RCC 7860 (cell line): ENCODE measurements around the gene STAU1.
"Not testable (repeated sequence)": the region's sequence is repeated elsewhere in the genome, so short reads cannot be mapped to it uniquely, and the experiment has no call there.

Experiments used
- DNase-seq: peaks from one replicate; pipeline ENCODE4 v3.0.0-alpha.2; 2015; ENCODE audit warnings: low spot score
- FAIRE-seq: peaks from 2 replicates; lab custom pipeline; 2012; peaks lifted over from hg19 to GRCh38; lab: Jason Lieb, UNC

The STAU1 gene

GRCh38 chr20:49167811-49168507 is 20.2 kb downstream of the STAU1 start:
- DNase-seq, result no peak
- no peak for FAIRE-seq

DNA sequence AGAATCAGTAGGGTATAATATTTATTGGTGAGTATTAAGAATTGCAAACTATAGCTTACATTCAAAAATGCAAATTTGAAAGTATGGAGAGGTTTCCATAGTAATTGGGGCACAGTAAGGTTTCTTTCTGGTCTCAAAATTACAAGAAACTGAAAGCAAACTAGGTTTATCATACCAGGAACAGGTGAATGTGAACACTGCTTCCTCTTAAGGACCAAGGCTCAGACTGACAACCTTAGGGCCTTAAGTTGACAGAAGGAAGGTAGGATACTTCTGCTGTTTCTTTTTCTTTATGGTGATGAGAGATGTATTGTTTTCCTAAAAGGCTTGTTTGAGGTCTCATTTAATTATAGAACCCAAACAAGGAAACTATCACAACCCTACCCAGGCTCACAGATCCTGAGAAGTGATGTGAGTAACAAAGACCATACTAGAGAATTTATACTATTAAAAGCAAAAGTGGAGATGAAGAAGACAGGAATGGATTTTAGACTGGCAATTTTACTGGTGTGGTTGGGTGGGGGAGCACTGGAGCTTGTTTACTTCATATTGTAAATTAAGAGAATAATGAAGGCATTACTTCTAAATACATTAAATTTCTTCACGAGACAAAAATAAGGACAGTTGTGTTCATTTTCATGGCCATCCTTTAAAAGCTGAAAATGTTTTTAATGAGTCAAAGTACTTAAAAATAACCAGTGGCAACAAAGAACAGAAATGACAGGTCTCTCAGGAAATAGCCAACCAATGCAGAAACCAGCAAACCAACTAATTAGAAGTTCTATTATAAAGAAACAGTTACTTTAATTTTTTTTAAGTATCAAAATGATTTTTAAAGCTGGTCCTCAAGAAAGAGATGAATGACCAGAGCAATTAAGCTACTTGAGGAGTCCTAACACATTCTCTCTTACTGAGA is 21.3 kb downstream of the STAU1 start:
- no peak for FAIRE-seq
- DNase-seq, result no peak

- FAIRE-seq, result no peak
- no peak for DNase-seq
These were observed 22.5 kb downstream of the STAU1 start for GRCh38 chr20:49165611-49166010.

- no peak for DNase-seq
- FAIRE-seq, result no peak
These were observed 24.4 kb downstream of the STAU1 start for GRCh38 chr20:49163696-49164095.

DNA sequence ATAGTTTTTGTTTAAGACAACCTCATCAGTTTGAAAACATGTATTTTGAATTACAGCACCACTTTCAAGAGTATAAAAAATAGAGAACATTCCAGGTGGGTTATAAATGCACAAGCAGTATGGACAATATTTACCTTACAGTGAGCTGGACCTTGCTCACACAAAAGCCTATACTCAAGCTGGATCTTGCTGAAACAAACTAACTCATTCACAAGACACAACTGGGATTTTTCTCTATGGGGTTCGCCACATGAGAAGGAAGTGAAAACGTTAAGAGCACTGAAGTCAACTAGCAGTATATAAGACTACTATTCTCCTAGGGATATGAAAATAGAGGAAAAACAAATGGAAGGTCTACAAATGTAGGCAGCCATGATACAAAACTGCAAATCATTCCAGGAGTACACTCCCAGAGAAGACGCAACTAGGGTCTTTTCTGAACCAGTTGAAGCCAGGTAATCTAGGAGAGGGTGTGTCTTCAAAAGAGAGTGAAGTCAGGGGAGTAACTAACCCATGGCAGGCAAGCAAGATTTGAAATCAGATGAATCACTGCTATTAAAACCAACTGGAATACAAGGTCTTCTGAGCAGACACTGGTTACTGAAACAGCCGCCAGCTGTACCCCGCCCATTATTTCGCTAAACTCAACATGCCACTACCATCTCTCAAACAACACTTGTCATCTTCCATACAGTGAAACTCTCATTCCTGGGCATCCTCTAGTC is 26.5 kb downstream of the STAU1 start:
- FAIRE-seq (no peak), DNase-seq (no peak)

- DNase-seq, result no peak
These were observed 27.8 kb downstream of the STAU1 start for GRCh38 chr20:49160057-49160929.

GRCh38 chr20:49157146-49157545 is 31.0 kb downstream of the STAU1 start:
- no peak for DNase-seq
- no peak for FAIRE-seq

More at GRCh38 chr20:49160057-49160929, 27.8 kb downstream of the STAU1 start:
- no peak for FAIRE-seq

- FAIRE-seq (no peak), DNase-seq (no peak)
These were observed 31.7 kb downstream of the STAU1 start for GRCh38 chr20:49156481-49156880.

DNA sequence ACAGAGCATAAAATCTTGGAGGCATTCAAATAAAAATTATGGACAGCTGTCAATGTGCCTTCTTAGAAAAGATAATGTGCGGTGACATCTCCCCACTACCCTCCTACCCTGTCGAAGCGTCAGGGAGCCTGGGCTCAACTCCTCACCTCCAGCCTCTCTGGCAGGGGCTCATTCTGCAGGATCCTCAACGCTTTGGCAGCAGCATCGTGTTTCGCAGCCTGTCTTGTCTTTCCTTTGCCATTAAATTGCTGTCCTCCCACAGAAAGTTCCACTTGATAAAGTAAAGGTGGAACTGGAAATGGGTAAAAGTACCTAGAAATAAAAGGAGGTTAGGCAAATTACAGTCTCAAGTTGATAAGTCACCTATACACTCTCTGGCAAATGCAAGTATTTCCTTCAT is 36.7 kb downstream of the STAU1 start:
- FAIRE-seq (no peak), DNase-seq (no peak)

DNA sequence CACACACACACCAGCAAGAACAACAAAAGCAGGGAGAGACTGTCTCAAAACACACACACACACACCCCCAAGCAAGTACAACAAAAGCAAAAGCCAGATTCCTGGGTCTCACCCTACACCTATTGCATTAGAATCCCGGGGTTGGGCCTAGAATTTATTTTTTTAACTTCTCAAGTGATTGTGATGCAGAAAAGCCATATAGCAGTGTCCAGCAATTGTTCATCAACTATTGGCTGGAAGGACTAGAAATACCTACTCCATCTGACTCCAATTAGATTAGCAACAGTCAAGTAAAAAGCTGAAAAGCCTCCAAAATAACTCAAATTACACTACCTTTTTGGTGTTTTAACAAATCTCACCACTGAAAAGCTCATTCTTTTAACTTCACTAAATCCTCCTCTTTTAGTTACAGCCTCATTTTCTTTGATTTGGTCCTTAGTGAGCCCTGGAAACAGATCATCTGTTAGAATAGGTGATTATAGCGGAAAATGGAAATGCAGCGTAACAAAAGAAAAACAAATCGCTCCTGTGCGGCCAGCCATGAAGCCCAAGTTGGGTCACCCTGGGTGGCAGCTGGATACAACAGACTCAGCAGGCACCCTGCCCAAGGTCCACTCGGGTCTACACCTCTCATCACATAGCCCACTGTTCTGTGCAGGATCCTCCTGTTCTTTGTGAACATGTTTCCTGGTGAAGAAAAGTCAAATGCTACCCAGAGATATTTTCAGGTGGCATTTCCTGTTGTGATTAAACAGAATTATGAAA is 38.7 kb downstream of the STAU1 start:
- DNase-seq (no peak), FAIRE-seq (no peak)

DNA sequence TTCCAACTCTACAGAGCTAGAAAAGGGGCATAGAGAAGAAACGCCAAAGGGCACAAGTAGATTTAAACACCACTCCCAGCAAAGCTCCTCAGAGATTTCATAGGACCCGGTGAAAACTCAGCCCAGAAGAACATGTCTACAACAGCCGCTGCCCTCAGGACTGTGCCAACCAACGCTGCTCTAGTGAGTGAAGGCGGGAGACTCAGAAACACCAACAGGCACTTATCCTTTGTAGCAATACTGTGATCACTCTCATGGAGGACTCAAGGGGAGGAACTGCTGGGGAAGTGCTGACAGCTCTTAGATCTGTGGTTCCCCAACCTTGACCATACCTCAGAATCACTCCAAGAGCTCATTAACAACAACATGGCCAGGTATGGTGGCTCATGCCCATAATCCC is 39.5 kb downstream of the STAU1 start:
- FAIRE-seq, result no peak
- DNase-seq, result no peak

DNA sequence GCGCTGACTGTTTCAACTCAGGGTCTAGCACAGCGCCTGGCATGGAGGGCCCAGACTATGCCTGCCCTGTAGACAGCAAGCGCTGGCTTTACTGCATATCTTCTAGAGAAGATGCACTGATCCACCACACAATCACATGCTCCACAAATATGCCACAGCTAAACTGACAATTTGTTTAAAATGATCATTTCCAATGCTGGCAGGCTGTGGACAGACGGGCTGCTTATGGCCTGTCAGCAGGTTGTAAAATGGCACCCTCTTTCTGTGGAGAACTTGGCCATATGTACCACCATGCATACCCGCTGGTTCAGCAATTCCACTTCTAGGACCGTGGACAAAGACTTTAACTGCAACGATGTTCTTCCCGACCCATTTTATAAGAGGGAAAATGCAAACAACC is 40.8 kb downstream of the STAU1 start:
- FAIRE-seq, result no peak
- no peak for DNase-seq

DNA sequence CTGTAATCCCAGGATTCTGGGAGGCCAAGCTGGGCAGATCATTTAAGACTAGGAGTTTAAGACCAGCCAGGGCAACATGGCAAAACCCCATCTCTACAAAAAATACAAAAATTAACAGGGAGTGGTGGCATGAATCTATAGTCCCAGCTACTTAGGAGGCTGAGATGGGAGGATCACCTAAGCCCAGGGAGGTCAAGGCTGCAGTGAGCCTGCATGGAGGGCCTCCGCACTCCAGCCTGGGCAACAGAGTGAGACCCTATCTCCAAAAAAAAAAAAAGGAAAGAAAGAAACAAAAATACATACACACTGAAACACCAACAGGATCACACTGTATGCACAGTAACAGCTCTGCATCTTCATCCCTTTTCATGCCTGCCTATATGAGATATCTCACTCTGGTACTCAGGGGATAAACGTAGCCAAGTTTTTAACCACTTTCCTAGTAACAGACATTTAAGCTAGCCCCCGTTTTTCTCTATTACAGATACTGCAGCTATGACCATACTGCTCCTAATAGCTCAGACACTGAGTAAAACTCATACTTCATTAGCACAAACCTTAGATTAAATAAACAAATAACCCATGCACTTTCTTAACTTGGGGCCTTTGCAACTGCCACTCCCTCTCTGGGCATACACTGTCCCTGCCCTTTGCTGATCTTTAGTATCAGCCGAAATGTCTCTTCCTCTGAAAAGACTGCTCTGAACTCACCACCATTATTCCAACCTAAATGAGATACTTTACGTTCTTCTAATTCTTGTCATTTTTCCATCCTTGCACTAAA is 41.5 kb downstream of the STAU1 start:
- no peak for FAIRE-seq
- DNase-seq, result no peak

GRCh38 chr20:49140834-49141233 is 47.3 kb downstream of the STAU1 start:
- DNase-seq, result no peak
- FAIRE-seq, result no peak

DNA sequence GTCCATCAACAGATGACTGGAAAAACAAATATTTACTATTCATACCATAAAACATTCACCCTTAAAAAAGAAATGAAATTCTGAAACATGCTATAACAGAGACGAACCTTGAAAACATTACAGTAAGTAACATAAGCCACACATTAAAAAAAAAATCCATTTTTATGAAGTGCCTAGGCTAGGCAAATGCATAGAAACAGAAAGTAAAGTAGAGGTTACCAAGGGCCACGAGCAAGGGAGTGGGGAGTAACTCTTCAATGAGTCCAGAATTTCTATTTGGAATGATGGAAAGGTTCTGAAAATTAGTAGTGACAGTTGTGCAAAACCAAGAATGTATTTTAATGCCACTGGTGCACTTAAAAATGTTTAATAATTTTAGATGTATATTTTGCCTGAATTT is 47.7 kb downstream of the STAU1 start:
- FAIRE-seq (no peak), DNase-seq (no peak)

GRCh38 chr20:49138431-49138830 is 49.7 kb downstream of the STAU1 start:
- no peak for FAIRE-seq
- no peak for DNase-seq

GRCh38 chr20:49136817-49137571 is 51.1 kb downstream of the STAU1 start:
- no peak for FAIRE-seq
- no peak for DNase-seq

- FAIRE-seq, DNase-seq: not testable (repeated sequence)
These were observed 53.3 kb downstream of the STAU1 start for GRCh38 chr20:49134797-49135196.
